Type B pancreatic cell (in vitro differentiated cells): ENCODE measurements around the gene ISLR. TPM values are rescaled to one million over a fixed set of nuclear protein-coding genes. Genes with fewer than 3 reads are reported as not detected.

ENCODE experiments used
- DNase-seq: peaks from one replicate; pipeline ENCODE4 v3.0.0; 2021; ENCODE audit warnings: mixed read lengths; ENCODE audit not compliant: unreplicated experiment; ENCODE audit errors: extremely low spot score
- H3K27ac Mint-ChIP-seq: 2 replicates; pipeline ENCODE4 v1.8.0; 2021; ENCODE audit warnings: mild to moderate bottlenecking, mixed read lengths
- H3K27me3 Mint-ChIP-seq: 2 replicates; pipeline ENCODE4 v1.8.0; 2021; ENCODE audit warnings: mixed read lengths
- H3K36me3 Mint-ChIP-seq: 2 replicates; pipeline ENCODE4 v1.8.0; 2021; ENCODE audit warnings: mixed read lengths
- H3K4me1 Mint-ChIP-seq: one replicate; pipeline ENCODE4 v1.8.0; 2021; ENCODE audit warnings: mixed read lengths; ENCODE audit not compliant: unreplicated experiment
- H3K4me3 Mint-ChIP-seq: 2 replicates; pipeline ENCODE4 v1.8.0; 2021; ENCODE audit warnings: mild to moderate bottlenecking, mixed read lengths
- H3K9me3 Mint-ChIP-seq: 2 replicates; pipeline ENCODE4 v1.8.0; 2021; ENCODE audit warnings: mixed read lengths
- total RNA-seq: library from RNA; stranded (reverse); gene quantifications from 2 replicates; pipeline ENCODE4 v1.2.1, GENCODE V29; 2021; ENCODE audit warnings: low replicate concordance
- TF ChIP-seq, protein P1 (sequence below): fragments of 200-600 bp; sonication (generic); conservative IDR thresholded peaks from 2 replicates; pipeline ENCODE4 v1.5.0; 2021; ENCODE audit warnings: antibody characterized with exemption, mild to moderate bottlenecking

Gene ISLR
- total RNA-seq, 1 donor from 2014 or later: 41.6 TPM

DNA sequence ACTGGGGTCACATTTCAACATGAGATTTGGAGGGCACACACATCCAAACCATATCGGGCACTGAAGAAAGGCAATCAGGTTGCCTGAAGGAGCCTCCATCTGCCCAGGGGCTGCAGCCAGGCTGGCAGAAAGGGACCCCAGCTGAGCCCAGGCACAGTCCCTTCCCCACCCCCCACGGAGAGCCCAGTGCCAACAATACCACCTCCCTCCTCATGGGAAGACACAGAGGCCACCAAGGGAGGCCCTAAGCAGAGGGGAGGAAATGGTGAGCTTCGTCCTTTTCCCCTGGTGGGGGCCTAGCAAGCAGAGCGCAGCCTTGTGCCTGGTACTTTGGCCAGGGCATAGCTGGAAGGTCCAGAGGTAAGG, 32.1 kb downstream of the ISLR start:
- no peak overlapping the region for H3K4me3 Mint-ChIP-seq
- peaks cover 4% of the 10 kb centered on the region for H3K27me3 Mint-ChIP-seq
- peaks cover 78% of the 10 kb centered on the region for H3K4me1 Mint-ChIP-seq
- peaks cover 3% of the 10 kb centered on the region for H3K36me3 Mint-ChIP-seq
- DNase-seq: no peak
- no peak overlapping the region for H3K27ac Mint-ChIP-seq
- H3K9me3 Mint-ChIP-seq: no peaks in the 10 kb centered on the region
- TF ChIP-seq, protein P1, sequence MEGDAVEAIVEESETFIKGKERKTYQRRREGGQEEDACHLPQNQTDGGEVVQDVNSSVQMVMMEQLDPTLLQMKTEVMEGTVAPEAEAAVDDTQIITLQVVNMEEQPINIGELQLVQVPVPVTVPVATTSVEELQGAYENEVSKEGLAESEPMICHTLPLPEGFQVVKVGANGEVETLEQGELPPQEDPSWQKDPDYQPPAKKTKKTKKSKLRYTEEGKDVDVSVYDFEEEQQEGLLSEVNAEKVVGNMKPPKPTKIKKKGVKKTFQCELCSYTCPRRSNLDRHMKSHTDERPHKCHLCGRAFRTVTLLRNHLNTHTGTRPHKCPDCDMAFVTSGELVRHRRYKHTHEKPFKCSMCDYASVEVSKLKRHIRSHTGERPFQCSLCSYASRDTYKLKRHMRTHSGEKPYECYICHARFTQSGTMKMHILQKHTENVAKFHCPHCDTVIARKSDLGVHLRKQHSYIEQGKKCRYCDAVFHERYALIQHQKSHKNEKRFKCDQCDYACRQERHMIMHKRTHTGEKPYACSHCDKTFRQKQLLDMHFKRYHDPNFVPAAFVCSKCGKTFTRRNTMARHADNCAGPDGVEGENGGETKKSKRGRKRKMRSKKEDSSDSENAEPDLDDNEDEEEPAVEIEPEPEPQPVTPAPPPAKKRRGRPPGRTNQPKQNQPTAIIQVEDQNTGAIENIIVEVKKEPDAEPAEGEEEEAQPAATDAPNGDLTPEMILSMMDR: no peak

- no peak for DNase-seq
- Mint-ChIP-seq H3K4me1 (peaks cover 76% of the 10 kb centered on the region), H3K36me3 (peaks cover 7% of the 10 kb centered on the region)
These were observed 33.3 kb downstream of the ISLR start for GRCh38 chr15:74206801-74207281.

DNA sequence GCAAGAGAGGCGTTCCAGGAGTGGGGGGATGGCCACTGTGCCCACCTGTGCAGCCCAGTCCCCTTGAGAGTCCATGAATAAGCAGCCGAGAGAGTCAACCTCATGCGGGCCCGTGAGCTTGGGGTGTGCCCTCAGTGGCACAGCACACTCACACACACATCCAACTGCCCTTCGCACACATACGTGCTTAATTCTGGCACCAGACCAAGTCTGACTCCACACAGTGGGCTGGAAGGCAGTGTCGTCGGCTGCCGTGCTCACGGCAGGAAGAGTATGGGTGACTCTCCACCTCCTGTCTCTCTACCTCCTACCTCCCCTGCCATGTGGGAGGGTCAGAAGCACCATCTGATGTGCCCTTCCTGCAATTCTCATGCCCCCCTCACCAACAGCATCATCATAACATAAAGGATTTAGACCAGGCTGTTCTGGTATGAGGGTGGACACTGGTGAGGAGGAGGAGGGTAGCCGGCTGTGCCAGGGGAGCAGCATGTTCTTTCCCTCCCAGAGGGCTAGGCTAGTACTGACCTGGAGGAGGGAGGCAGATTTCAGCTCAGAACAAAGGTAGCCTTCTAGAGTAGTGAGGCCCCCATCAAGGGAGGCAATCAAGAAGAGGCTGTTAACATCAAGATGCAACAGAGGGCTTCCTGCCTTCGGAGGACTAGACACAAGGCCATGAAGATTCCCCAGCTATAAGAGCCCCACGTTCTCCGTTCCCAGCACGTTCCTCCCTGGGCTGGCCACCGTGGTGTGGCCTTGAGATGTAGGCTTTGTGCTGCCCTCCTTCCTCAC, 34.3 kb downstream of the ISLR start:
- Mint-ChIP-seq H3K4me3 (peak overlapping the region; percentile 79), H3K36me3 (peaks cover 8% of the 10 kb centered on the region), H3K4me1 (peaks cover 84% of the 10 kb centered on the region), H3K9me3 (peaks cover 5% of the 10 kb centered on the region), H3K27ac (peak overlapping the region; percentile 68), H3K27me3 (peaks cover 3% of the 10 kb centered on the region)
- TF ChIP-seq, protein P1: no peak
- DNase-seq: no peak

More at GRCh38 chr15:74206801-74207281, 33.3 kb downstream of the ISLR start:
- Mint-ChIP-seq H3K4me3 (peak overlapping the region; percentile 79), H3K27me3 (peaks cover 4% of the 10 kb centered on the region), H3K27ac (peak overlapping the region; percentile 60), H3K9me3 (peaks cover 3% of the 10 kb centered on the region)
- TF ChIP-seq, protein P1: no peak

- Mint-ChIP-seq H3K27me3 (no peaks in the 10 kb centered on the region), H3K4me1 (peaks cover 84% of the 10 kb centered on the region), H3K9me3 (peaks cover 5% of the 10 kb centered on the region), H3K4me3 (peak overlapping the region; percentile 72), H3K36me3 (peaks cover 8% of the 10 kb centered on the region), H3K27ac (peak overlapping the region; percentile 68)
- TF ChIP-seq, protein P1: no peak
- DNase-seq: no peak
These were observed 35.0 kb downstream of the ISLR start for GRCh38 chr15:74208496-74208895.

GRCh38 chr15:74208901-74209559, 35.5 kb downstream of the ISLR start:
- H3K4me1 Mint-ChIP-seq: peaks cover 84% of the 10 kb centered on the region
- H3K4me3 Mint-ChIP-seq: peak overlapping the region; percentile 72
- TF ChIP-seq, protein P1: no peak
- DNase-seq: peak; percentile 81
- peaks cover 5% of the 10 kb centered on the region for H3K9me3 Mint-ChIP-seq
- no peaks in the 10 kb centered on the region for H3K27me3 Mint-ChIP-seq
- H3K36me3 Mint-ChIP-seq: peaks cover 8% of the 10 kb centered on the region
- peak overlapping the region; percentile 68 for H3K27ac Mint-ChIP-seq
